Measurements from ENCODE around the gene GOPC.
A peak's percentile ranks its signal among the peaks of the same experiment; 100 is the strongest.
"Not testable (repeated sequence)": the region's sequence is repeated elsewhere in the genome, so short reads cannot be mapped to it uniquely, and the experiment has no call there.

GOPC gene

GRCh38 chr6:117602151-117602898, at the start of gene GOPC:
Gene GOPC (minus strand): TSS chr6:117602511. CDS start chr6:117602288, 223 bp downstream.
- FAIRE-seq: peak; percentile 85

GRCh38 chr6:117651984-117652383, 49.7 kb upstream of the GOPC start:
- not testable (repeated sequence) for FAIRE-seq

- FAIRE-seq: no peak
These were observed 40.7 kb upstream of the GOPC start for GRCh38 chr6:117642976-117643375.

- no peak for FAIRE-seq
These were observed 35.5 kb upstream of the GOPC start for GRCh38 chr6:117637770-117638169.

- FAIRE-seq: no peak
These were observed 26.9 kb upstream of the GOPC start for GRCh38 chr6:117629119-117629660.

GRCh38 chr6:117627533-117627932, 25.2 kb upstream of the GOPC start:
- no peak for FAIRE-seq

GRCh38 chr6:117624869-117625481, 22.7 kb upstream of the GOPC start:
- peak; percentile 83 for FAIRE-seq

GRCh38 chr6:117619178-117619577, 16.9 kb upstream of the GOPC start:
- no peak for FAIRE-seq

- FAIRE-seq: no peak
These were observed 15.1 kb upstream of the GOPC start for GRCh38 chr6:117617210-117618035.

- no peak for FAIRE-seq
These were observed 14.3 kb upstream of the GOPC start for GRCh38 chr6:117616391-117617209.

GRCh38 chr6:117615750-117616390, 13.6 kb upstream of the GOPC start:
- FAIRE-seq: no peak

GRCh38 chr6:117613920-117614560, 11.7 kb upstream of the GOPC start:
- FAIRE-seq: no peak

- FAIRE-seq: no peak
These were observed 5.2 kb upstream of the GOPC start for GRCh38 chr6:117607511-117607910.

- peak; percentile 49 for FAIRE-seq
These were observed 3.0 kb upstream of the GOPC start for GRCh38 chr6:117605169-117605826.

GRCh38 chr6:117603821-117604220, 1.5 kb upstream of the GOPC start:
- FAIRE-seq: no peak

- no peak for FAIRE-seq
These were observed 733 bp upstream of the GOPC start for GRCh38 chr6:117602899-117603588.

- no peak for FAIRE-seq
These were observed 530 bp downstream of the GOPC start for GRCh38 chr6:117601811-117602150.

GRCh38 chr6:117600008-117600743, 2.1 kb downstream of the GOPC start:
- no peak for FAIRE-seq

GRCh38 chr6:117597755-117598154, 4.6 kb downstream of the GOPC start:
- no peak for FAIRE-seq
